Sigmoid colon (tissue), 7 donors: ENCODE results near the gene KLHDC8A. TPM values are rescaled to one million over a fixed set of nuclear protein-coding genes. Genes with fewer than 3 reads are reported as not detected.

Experiments
- DNase-seq: peaks from one replicate; pipeline ENCODE4 v3.0.0-alpha.2; 2019
- H3K27ac ChIP-seq, 4 donors: fragments of 200-600 bp; sonication (generic); one replicate each; pipeline ENCODE4 v1.5.1; 2016 to 2019; ENCODE audit warnings: mild to moderate bottlenecking in 1 of 4
- H3K27me3 ChIP-seq, 3 donors: fragments of 200-600 bp; sonication (generic); one replicate each; pipeline ENCODE4 v1.5.1; 2019; ENCODE audit warnings: mild to moderate bottlenecking in 1 of 3
- H3K36me3 ChIP-seq, 4 donors: fragments of 200-600 bp; sonication (generic); one replicate each; pipeline ENCODE4 v1.5.1; 2016 to 2019
- H3K4me1 ChIP-seq, 4 donors: fragments of 200-600 bp; sonication (generic); one replicate each; pipeline ENCODE4 v1.5.1; 2017 to 2019
- H3K4me3 ChIP-seq, 4 donors: fragments of 200-600 bp; sonication (generic); one replicate each; pipeline ENCODE4 v1.5.1; 2017 to 2019; ENCODE audit warnings: mild to moderate bottlenecking in 2 of 4, moderate library complexity in 1 of 4
- H3K9me3 ChIP-seq, 4 donors: fragments of 200-600 bp in 3 of 4; sonication (generic) in 3 of 4; one replicate each; pipeline versions ENCODE4 v1.5.1 to v1.6.1; 2013 to 2019
- EP300 ChIP-seq, 4 donors: sonication (generic); formaldehyde crosslinking; IDR thresholded peaks; one replicate each; pipeline ENCODE4 v1.6.1; 2017; ENCODE audit warnings: antibody characterized with exemption in 4 of 4
- POLR2A ChIP-seq, 2 donors: fragments of 450-650 bp; IDR thresholded peaks; one replicate each; pipeline ENCODE4 v1.6.1; 2016; ENCODE audit warnings: antibody characterized with exemption in 2 of 2, mild to moderate bottlenecking in 2 of 2, moderate library complexity in 2 of 2
- POLR2AphosphoS5 ChIP-seq, 4 donors: sonication (generic); formaldehyde crosslinking; IDR thresholded peaks; one replicate each; pipeline ENCODE4 v1.6.1; 2017; ENCODE audit warnings: antibody characterized with exemption in 4 of 4
- WGBS, 2 donors: extraction: QIAGEN DNeasy Blood & Tissue Kit; methylation state at CpG; one replicate each; pipeline ENCODE4 v1.1.7; 2013; 5-methylcytosine and 5-hydroxymethylcytosine counted together
- intact Hi-C: fragments of 100-400 bp; cut with DNase I; formaldehyde crosslinking; loops from one replicate; pipeline ENCODE4 v1.15.1; 2023
- polyA plus RNA-seq, 3 donors: library from polyadenylated mRNA; stranded (reverse); fragments of 200-250 nt; gene quantifications; one replicate each; pipeline ENCODE4 v1.2.3, GENCODE V29; 2013
- total RNA-seq, 4 donors: library from RNA; depleted of rRNA; stranded (reverse); fragments of >200 nt; gene quantifications; one replicate each; pipeline ENCODE4 v1.1.0, GENCODE V29; 2016
- TF ChIP-seq, protein P1 (sequence below), 4 experiments: fragments of 450-650 bp in 3 of 4; fragments of 200-600 bp in 1 of 4; IDR thresholded peaks; one replicate each; pipeline ENCODE4 v1.5.1; 2016 to 2019; ENCODE audit warnings: antibody characterized with exemption in 4 of 4, mild to moderate bottlenecking in 3 of 4, moderate library complexity in 2 of 4
- donor health status: healthy with polysubstance abuse.
- donor health status: Bipolar disorder and iron deficiency.
- donor health status: healthy.

Gene KLHDC8A
- total and polyA plus RNA-seq, 7 donors: 0.69 to 1.7 (median 1.3) TPM; not detected in 1

DNA sequence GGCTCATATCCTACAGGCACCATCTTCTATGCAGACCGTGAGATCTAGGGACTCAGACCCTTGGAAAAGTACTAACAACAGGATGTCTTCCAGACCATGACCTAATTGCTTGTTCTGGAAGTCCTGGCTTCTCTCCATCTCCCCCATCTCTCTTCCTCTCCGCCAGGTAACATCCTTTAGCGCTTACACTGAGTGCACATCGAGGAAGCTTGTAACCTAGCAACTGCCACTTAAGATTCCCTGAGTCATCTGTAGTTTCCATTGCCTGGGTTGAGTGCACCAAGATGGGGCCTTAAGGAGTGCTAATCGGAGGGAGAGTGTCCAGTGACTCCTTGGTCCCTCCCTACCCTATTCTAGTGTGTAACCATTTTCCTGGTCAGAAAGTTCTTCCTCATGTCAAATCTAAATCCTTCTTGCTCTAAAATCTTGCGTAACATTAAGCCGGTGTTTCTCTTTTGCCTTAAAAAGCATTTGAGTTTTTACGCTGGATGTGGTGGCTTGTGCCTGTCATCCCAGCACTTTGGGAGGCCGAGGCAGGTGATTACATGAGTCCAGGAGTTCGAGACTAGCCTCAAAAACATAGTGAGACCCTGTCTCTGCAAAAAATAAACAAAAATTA, 9.7 kb downstream of the KLHDC8A start:
- TF ChIP-seq, protein P1, sequence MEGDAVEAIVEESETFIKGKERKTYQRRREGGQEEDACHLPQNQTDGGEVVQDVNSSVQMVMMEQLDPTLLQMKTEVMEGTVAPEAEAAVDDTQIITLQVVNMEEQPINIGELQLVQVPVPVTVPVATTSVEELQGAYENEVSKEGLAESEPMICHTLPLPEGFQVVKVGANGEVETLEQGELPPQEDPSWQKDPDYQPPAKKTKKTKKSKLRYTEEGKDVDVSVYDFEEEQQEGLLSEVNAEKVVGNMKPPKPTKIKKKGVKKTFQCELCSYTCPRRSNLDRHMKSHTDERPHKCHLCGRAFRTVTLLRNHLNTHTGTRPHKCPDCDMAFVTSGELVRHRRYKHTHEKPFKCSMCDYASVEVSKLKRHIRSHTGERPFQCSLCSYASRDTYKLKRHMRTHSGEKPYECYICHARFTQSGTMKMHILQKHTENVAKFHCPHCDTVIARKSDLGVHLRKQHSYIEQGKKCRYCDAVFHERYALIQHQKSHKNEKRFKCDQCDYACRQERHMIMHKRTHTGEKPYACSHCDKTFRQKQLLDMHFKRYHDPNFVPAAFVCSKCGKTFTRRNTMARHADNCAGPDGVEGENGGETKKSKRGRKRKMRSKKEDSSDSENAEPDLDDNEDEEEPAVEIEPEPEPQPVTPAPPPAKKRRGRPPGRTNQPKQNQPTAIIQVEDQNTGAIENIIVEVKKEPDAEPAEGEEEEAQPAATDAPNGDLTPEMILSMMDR (IDR thresholded peaks at IDR 0.05): no peak
- TF ChIP-seq POLR2AphosphoS5 (IDR thresholded peaks at IDR 0.05) (no peak), POLR2A (IDR thresholded peaks at IDR 0.05) (no peak), EP300 (IDR thresholded peaks at IDR 0.05) (no peak)

DNA sequence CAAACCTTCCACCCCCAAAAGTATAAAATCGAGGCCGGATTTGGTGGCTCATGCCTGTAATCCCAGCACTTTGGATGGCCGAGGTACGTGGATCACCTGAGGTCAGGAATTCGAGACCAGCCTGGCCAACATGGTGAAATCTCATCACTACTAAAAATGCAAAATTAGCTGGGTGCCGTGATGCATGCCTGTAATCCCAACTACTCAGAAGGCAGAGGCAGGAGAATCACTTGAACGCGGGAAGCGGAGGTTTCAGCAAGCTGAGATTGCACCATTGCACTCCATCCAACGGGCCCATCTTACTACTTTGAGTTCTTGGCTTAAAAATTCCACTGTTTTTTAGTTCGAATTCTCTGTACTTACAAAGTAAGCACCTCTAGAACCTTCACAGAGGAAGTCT, 11.0 kb downstream of the KLHDC8A start:
- no peak for DNase-seq
- intact Hi-C loops: no loop called here
- H3K9me3 ChIP-seq: no peaks in the 10 kb centered on the region
- no peak overlapping the region for H3K27ac ChIP-seq
- WGBS, 2 donors: 89% methylated on average over 11 of the region's 11 CpGs
- H3K4me3 ChIP-seq: no peak overlapping the region
- TF ChIP-seq, protein P1 (IDR thresholded peaks at IDR 0.05): no peak
- no peak for TF ChIP-seq POLR2A (IDR thresholded peaks at IDR 0.05)
- no peak for TF ChIP-seq EP300 (IDR thresholded peaks at IDR 0.05)
- TF ChIP-seq POLR2AphosphoS5 (IDR thresholded peaks at IDR 0.05): no peak
- peaks cover 0 to 15% (median 13%) of the 10 kb centered on the region in 4 donors for H3K4me1 ChIP-seq
- H3K36me3 ChIP-seq: no peaks in the 10 kb centered on the region
- H3K27me3 ChIP-seq: peaks cover 15 to 53% (median 22%) of the 10 kb centered on the region in 3 donors

More for the DNA sequence above, 9.7 kb downstream of the KLHDC8A start:
- intact Hi-C loops: no loop called here
- no peak for DNase-seq
- H3K36me3 ChIP-seq: no peaks in the 10 kb centered on the region
- peaks cover 0 to 15% (median 13%) of the 10 kb centered on the region in 4 donors for H3K4me1 ChIP-seq
- WGBS, 2 donors: 81 to 88% methylated on average over 10 of the region's 10 CpGs
- H3K27ac ChIP-seq: no peak overlapping the region
- H3K27me3 ChIP-seq: peaks cover 15 to 53% (median 22%) of the 10 kb centered on the region in 3 donors
- H3K9me3 ChIP-seq: no peaks in the 10 kb centered on the region
- no peak overlapping the region for H3K4me3 ChIP-seq

DNA sequence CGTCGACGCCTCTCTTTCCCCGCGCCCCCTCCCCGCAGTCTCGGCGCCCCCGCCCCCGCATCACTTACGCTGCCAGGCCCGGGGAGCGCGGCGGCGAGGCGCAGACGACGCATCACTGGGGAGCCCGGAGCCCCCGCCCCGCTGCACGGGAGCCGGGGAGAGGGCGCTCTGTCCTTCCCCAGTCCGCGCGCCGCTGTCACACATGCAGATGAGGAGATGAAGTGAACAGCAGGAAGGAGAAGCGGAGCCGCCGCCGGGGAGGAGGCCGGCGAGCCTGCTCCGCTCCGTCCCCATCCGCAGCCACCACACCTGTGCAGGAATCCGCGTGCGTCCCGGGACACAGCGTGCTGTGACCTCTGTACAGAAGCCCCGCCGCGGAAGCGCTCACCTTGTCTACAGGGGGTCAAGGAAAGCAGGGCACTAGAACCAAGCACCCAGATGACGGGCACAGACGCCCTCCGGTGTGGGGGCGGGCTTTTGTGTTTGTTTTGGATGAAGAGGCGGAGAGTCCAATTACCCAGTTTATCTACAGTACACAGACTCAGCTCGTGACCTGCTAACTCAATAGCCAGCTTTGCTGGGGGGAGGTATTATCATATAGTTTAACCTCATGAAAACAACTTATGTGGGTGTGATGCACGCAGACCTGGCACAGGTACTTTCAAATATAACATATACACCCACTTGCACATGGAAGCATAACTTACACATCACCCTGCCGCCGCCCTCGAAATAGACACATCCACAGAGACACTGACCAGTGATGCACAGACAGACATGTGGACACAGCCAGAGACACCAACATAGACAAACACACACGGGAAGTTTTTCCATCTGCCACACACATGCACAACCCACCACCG, 12.4 kb downstream of the KLHDC8A start:
- Histone ChIP-seq H3K27me3 (peaks cover 15 to 53% (median 22%) of the 10 kb centered on the region in 3 donors), H3K36me3 (no peaks in the 10 kb centered on the region), H3K4me1 (peaks cover 0 to 15% (median 13%) of the 10 kb centered on the region in 4 donors), H3K9me3 (no peaks in the 10 kb centered on the region), H3K27ac (no peak overlapping the region), H3K4me3 (peak overlapping the region in 3 of 4 donors; percentile 24 to 41 (median 36))
- intact Hi-C loops: no loop called here
- WGBS, 2 donors: 4 to 9% methylated on average over 59 of the region's 59 CpGs
- TF ChIP-seq, protein P1 (IDR thresholded peaks at IDR 0.05): no peak
- TF ChIP-seq POLR2A (IDR thresholded peaks at IDR 0.05) (no peak), EP300 (IDR thresholded peaks at IDR 0.05) (no peak), POLR2AphosphoS5 (IDR thresholded peaks at IDR 0.05) (no peak)
- DNase-seq: no peak

DNA sequence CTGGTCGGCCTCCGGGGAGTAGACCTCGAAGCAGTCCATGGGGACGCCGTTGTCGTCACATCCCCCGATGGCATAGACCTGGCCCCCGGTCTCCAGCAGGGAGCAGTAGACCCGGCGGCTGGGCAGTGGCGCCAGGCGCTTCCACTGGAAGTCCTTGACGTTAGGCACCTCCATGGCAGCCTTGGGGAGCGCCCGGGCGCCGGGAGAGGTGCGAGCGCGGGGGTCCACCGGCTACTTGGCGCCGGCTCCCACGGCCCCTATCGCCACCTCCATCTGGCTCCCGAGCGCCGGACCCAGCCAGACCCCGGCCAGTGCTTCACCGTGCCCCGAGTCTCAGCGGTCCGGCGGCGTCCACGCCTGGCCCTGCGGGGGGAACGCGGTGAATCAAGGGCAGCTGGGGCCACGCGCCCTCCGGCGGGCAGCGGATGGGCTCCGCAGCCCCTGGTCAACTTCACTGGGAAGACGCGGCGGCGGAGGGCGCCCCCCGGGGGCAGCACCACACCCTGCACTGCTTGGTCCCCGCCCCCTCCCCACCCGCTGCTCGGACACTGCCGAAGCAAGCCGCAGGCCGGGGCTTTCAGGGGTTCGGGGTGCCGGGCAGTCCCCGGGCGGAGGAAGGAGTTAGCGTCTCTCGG, 13.2 kb downstream of the KLHDC8A start:
- no peak for TF ChIP-seq POLR2A (IDR thresholded peaks at IDR 0.05)
- no peak for TF ChIP-seq EP300 (IDR thresholded peaks at IDR 0.05)
- TF ChIP-seq POLR2AphosphoS5 (IDR thresholded peaks at IDR 0.05): no peak
- TF ChIP-seq, protein P1 (IDR thresholded peaks at IDR 0.05): no peak
- intact Hi-C loops: no loop called here
- Histone ChIP-seq H3K27ac (no peak overlapping the region), H3K9me3 (no peaks in the 10 kb centered on the region), H3K4me1 (peaks cover 0 to 15% (median 13%) of the 10 kb centered on the region in 4 donors), H3K4me3 (peak overlapping the region in 3 of 4 donors; percentile 24 to 41 (median 36)), H3K27me3 (peaks cover 15 to 53% (median 22%) of the 10 kb centered on the region in 3 donors), H3K36me3 (no peaks in the 10 kb centered on the region)
- WGBS, 2 donors: 3 to 9% methylated on average over 63 of the region's 63 CpGs
- no peak for DNase-seq
